H9 (cell line): Measurements from ENCODE around the gene ACOX3. TPM values are rescaled to one million over a fixed set of nuclear protein-coding genes. Genes with fewer than 3 reads are reported as not detected.

Source experiments
- DNase-seq: peaks from one replicate; pipeline ENCODE4 v3.0.0-alpha.2; 2017
- H2AFZ ChIP-seq: one replicate; pipeline ENCODE4 v1.6.1; 2013; ENCODE audit warnings: mild to moderate bottlenecking, low read length, control low read depth, moderate library complexity
- H2AK5ac ChIP-seq: 2 replicates; pipeline ENCODE4 v1.6.1; 2013; ENCODE audit warnings: low read length, control low read depth, mixed read lengths; ENCODE audit not compliant: insufficient read length
- H2BK120ac ChIP-seq: one replicate; pipeline ENCODE4 v1.6.1; 2013; ENCODE audit warnings: low read depth, mild to moderate bottlenecking, low read length, control low read depth, inconsistent platforms; ENCODE audit not compliant: poor library complexity, severe bottlenecking
- H2BK12ac ChIP-seq: 2 replicates; pipeline ENCODE4 v1.6.1; 2013; ENCODE audit warnings: low read length, control low read depth, mixed read lengths, low read depth; ENCODE audit not compliant: insufficient read length
- H2BK15ac ChIP-seq: 2 replicates; pipeline ENCODE4 v1.6.1; 2013; ENCODE audit warnings: low read depth, low read length, control low read depth
- H2BK20ac ChIP-seq: one replicate; pipeline ENCODE4 v1.6.1; 2013; ENCODE audit warnings: low read depth, mild to moderate bottlenecking, low read length, control low read depth, inconsistent platforms; ENCODE audit not compliant: poor library complexity, severe bottlenecking
- H2BK5ac ChIP-seq: 2 replicates; pipeline ENCODE4 v1.6.1; 2013; ENCODE audit warnings: low read length, control low read depth, mixed read lengths; ENCODE audit not compliant: insufficient read length
- H3K14ac ChIP-seq: 2 replicates; pipeline ENCODE4 v1.6.1; 2013; ENCODE audit warnings: low read length, control low read depth; ENCODE audit not compliant: insufficient read depth
- H3K18ac ChIP-seq: 2 replicates; pipeline ENCODE4 v1.6.1; 2013; ENCODE audit warnings: low read depth, mild to moderate bottlenecking, mixed read lengths, low read length, control low read depth; ENCODE audit not compliant: insufficient read length
- H3K23ac ChIP-seq: 2 replicates; pipeline ENCODE4 v1.6.1; 2013; ENCODE audit warnings: low read length, control low read depth, mixed read lengths, low read depth; ENCODE audit not compliant: insufficient read length
- H3K23me2 ChIP-seq: 2 replicates; pipeline ENCODE4 v1.6.1; 2013; ENCODE audit warnings: low read depth, mild to moderate bottlenecking, mixed read lengths, low read length, control low read depth; ENCODE audit not compliant: insufficient read length, poor library complexity, severe bottlenecking
- H3K27ac ChIP-seq: 2 replicates; pipeline ENCODE4 v1.5.1; 2013; ENCODE audit warnings: low read length, control low read depth, mixed read lengths, low read depth; ENCODE audit not compliant: insufficient read length
- H3K27me3 ChIP-seq: 2 replicates; pipeline ENCODE4 v1.6.1; 2013; ENCODE audit warnings: low read length, control low read depth, inconsistent platforms; ENCODE audit not compliant: insufficient read depth
- H3K4ac ChIP-seq: 2 replicates; pipeline ENCODE4 v1.6.1; 2013; ENCODE audit warnings: low read depth, mild to moderate bottlenecking, control low read depth, inconsistent platforms, low read length, moderate library complexity
- H3K4me1 ChIP-seq: 2 replicates; pipeline ENCODE4 v1.6.1; 2013; ENCODE audit warnings: low read length, control low read depth, inconsistent platforms; ENCODE audit not compliant: insufficient read depth
- H3K4me2 ChIP-seq: 2 replicates; pipeline ENCODE4 v1.6.1; 2013; ENCODE audit warnings: low read length, control low read depth, mixed read lengths; ENCODE audit not compliant: insufficient read length, insufficient read depth
- H3K56ac ChIP-seq: 2 replicates; pipeline ENCODE4 v1.6.1; 2013; ENCODE audit warnings: low read depth, mild to moderate bottlenecking, mixed read lengths, low read length, control low read depth; ENCODE audit not compliant: insufficient read length
- H3K79me1 ChIP-seq: 2 replicates; pipeline ENCODE4 v1.6.1; 2013; ENCODE audit warnings: low read depth, mild to moderate bottlenecking, moderate library complexity, low read length, control low read depth, inconsistent platforms; ENCODE audit not compliant: insufficient read depth, poor library complexity, severe bottlenecking
- H3K79me2 ChIP-seq: 2 replicates; pipeline ENCODE4 v1.6.1; 2013; ENCODE audit warnings: low read length, control low read depth, inconsistent platforms; ENCODE audit not compliant: insufficient read depth
- H3K9ac ChIP-seq: 2 replicates; pipeline ENCODE4 v1.6.1; 2013; ENCODE audit warnings: low read length, control low read depth, mixed read lengths; ENCODE audit not compliant: insufficient read length; ENCODE audit errors: extremely low read depth
- H3K9me3 ChIP-seq: one replicate; pipeline ENCODE4 v1.6.1; 2013; ENCODE audit warnings: low read depth, low read length, inconsistent platforms; ENCODE audit not compliant: control insufficient read depth
- H3T11ph ChIP-seq: one replicate; pipeline ENCODE4 v1.6.1; 2013; ENCODE audit warnings: mild to moderate bottlenecking, low read length, control low read depth, inconsistent platforms
- H4K20me1 ChIP-seq: one replicate; pipeline ENCODE4 v1.6.1; 2013; ENCODE audit not compliant: control insufficient read depth, insufficient read length, insufficient read depth
- H4K5ac ChIP-seq: 2 replicates; pipeline ENCODE4 v1.6.1; 2013; ENCODE audit warnings: low read depth, mild to moderate bottlenecking, mixed read lengths, low read length, control low read depth; ENCODE audit not compliant: insufficient read length
- H4K8ac ChIP-seq: replicated peaks from 2 replicates; pipeline ENCODE4 v1.6.1; 2013; ENCODE audit warnings: low read length, control low read depth, mixed read lengths, low read depth; ENCODE audit not compliant: insufficient read length
- H4K91ac ChIP-seq: 2 replicates; pipeline ENCODE4 v1.6.1; 2013; ENCODE audit warnings: low read depth, mild to moderate bottlenecking, moderate library complexity, mixed read lengths, low read length, control low read depth; ENCODE audit not compliant: insufficient read length
- H3K27ac Mint-ChIP-seq, 3 experiments: 2 replicates in 2 of 3; 3 replicates in 1 of 3; pipeline ENCODE4 v1.8.0; 2020 to 2021; ENCODE audit warnings: mixed read lengths in 3 of 3, mild to moderate bottlenecking in 1 of 3, moderate library complexity in 1 of 3
- H3K27me3 Mint-ChIP-seq: 2 replicates; pipeline ENCODE4 v1.8.0; 2021; ENCODE audit warnings: low read depth, mild to moderate bottlenecking, moderate library complexity, mixed read lengths
- H3K36me3 Mint-ChIP-seq, 3 experiments: 2 replicates in 2 of 3; 3 replicates in 1 of 3; pipeline ENCODE4 v1.8.0; 2020 to 2021; ENCODE audit warnings: low read depth in 3 of 3, mixed read lengths in 3 of 3; ENCODE audit not compliant: insufficient read depth in 1 of 3
- H3K4me1 Mint-ChIP-seq, 2 experiments: 2 replicates each; pipeline ENCODE4 v1.8.0; 2020; ENCODE audit warnings: mixed read lengths in 2 of 2
- H3K4me3 Mint-ChIP-seq, 2 experiments: 2 replicates in 1 of 2; 3 replicates in 1 of 2; pipeline ENCODE4 v1.8.0; 2020 to 2021; ENCODE audit warnings: mild to moderate bottlenecking in 2 of 2, mixed read lengths in 2 of 2, moderate library complexity in 1 of 2
- H3K9me3 Mint-ChIP-seq, 2 experiments: 2 replicates in 1 of 2; 3 replicates in 1 of 2; pipeline ENCODE4 v1.8.0; 2020; ENCODE audit warnings: mild to moderate bottlenecking in 2 of 2, mixed read lengths in 2 of 2, moderate library complexity in 1 of 2
- WGBS: extraction: QIAGEN DNeasy Blood & Tissue Kit; methylation state at CpG from one replicate; pipeline ENCODE4 v1.1.7; 2013; ENCODE audit warnings: missing lambda C conversion rate, low lambda C conversion rate, mixed read lengths; ENCODE audit not compliant: insufficient read length; ENCODE audit errors: extremely low coverage; 5-methylcytosine and 5-hydroxymethylcytosine counted together
- total RNA-seq: library from RNA; stranded (reverse); gene quantifications from 2 replicates; pipeline ENCODE4 v1.2.1, GENCODE V29; 2021
- TF ChIP-seq, protein P1 (sequence below): fragments of 200-600 bp; sonication (generic); conservative IDR thresholded peaks from 3 replicates; pipeline ENCODE4 v1.8.0; 2021; ENCODE audit warnings: antibody characterized with exemption, mild to moderate bottlenecking

Gene ACOX3
- total RNA-seq, 1 experiment from 2014 or later, result 13.8 TPM

DNA sequence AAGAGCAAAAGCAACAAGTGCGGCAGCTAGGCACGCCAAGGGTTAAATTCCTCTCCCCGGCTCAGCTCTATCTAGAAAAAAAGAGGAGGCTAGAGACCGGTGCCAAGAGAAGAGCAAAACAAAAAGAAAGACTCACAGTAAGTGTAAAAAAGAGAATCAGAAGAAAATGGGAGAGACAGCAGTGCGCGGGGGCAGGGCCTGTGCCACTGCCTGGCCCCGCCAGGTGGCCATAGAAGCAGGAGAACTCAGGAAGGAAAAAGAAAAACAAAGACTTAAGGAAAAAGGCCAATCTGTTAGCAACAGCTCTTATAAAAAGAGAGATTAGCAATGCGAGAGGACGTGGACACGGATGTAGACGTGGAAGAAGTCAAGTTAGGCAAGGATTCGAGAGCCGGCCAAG, 3.2 kb downstream of the ACOX3 start:
- no CpG with 5 or more reads among the region's 13 CpGs for WGBS
- Histone ChIP-seq H2BK20ac (no peak overlapping the region), H2BK5ac (no peak overlapping the region), H2BK15ac (no peak overlapping the region), H3K18ac (no peak overlapping the region), H3K56ac (no peak overlapping the region), H3K9ac (no peak overlapping the region), H3K4me2 (peak overlapping the region; percentile 29), H3K27me3 (no peaks in the 10 kb centered on the region), H4K8ac (no peak overlapping the region), H3K27ac (no peak overlapping the region), H3K79me2 (peaks cover 10% of the 10 kb centered on the region; the same call in 1 of the 2 replicates), H4K5ac (no peak overlapping the region), H3K4me1 (peaks cover 5% of the 10 kb centered on the region; the same call in 1 of the 2 replicates), H3T11ph (no peak overlapping the region), H3K23ac (no peak overlapping the region), H2AK5ac (no peak overlapping the region), H3K23me2 (peaks cover 6% of the 10 kb centered on the region), H4K20me1 (no peaks in the 10 kb centered on the region), H3K9me3 (no peaks in the 10 kb centered on the region), H3K4ac (no peak overlapping the region), H2AFZ (no peak overlapping the region), H3K14ac (no peak overlapping the region), H3K79me1 (no peaks in the 10 kb centered on the region), H2BK12ac (no peak overlapping the region), H4K91ac (no peak overlapping the region), H2BK120ac (no peak overlapping the region)
- TF ChIP-seq, protein P1, sequence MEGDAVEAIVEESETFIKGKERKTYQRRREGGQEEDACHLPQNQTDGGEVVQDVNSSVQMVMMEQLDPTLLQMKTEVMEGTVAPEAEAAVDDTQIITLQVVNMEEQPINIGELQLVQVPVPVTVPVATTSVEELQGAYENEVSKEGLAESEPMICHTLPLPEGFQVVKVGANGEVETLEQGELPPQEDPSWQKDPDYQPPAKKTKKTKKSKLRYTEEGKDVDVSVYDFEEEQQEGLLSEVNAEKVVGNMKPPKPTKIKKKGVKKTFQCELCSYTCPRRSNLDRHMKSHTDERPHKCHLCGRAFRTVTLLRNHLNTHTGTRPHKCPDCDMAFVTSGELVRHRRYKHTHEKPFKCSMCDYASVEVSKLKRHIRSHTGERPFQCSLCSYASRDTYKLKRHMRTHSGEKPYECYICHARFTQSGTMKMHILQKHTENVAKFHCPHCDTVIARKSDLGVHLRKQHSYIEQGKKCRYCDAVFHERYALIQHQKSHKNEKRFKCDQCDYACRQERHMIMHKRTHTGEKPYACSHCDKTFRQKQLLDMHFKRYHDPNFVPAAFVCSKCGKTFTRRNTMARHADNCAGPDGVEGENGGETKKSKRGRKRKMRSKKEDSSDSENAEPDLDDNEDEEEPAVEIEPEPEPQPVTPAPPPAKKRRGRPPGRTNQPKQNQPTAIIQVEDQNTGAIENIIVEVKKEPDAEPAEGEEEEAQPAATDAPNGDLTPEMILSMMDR, result peak; percentile 26; the same call in 1 of the 3 replicates
- Mint-ChIP-seq H3K27me3 (no peaks in the 10 kb centered on the region), H3K9me3 (peaks cover 14 to 15% of the 10 kb centered on the region in 2 experiments), H3K27ac (peak overlapping the region; percentile 23 to 94 (median 71)), H3K4me1 (peaks cover 45 to 57% of the 10 kb centered on the region in 2 experiments), H3K4me3 (peak overlapping the region; percentile 30 to 58), H3K36me3 (peaks cover 6 to 11% (median 9%) of the 10 kb centered on the region in 3 experiments)
- DNase-seq, result no peak
